GM12878 (cell line): ENCODE data around the gene TMEM59. TPM values are rescaled to one million over a fixed set of nuclear protein-coding genes. Genes with fewer than 3 reads are reported as not detected.

Experiments
- ASH2L ChIP-seq: fragments of 300-600, 200-600 bp; sonication (generic); IDR thresholded peaks from 2 replicates; pipeline ENCODE4 v1.6.1; 2017; ENCODE audit warnings: low read depth, mild to moderate bottlenecking, borderline replicate concordance
- DPF2 ChIP-seq: fragments of 450-650 bp; IDR thresholded peaks from 2 replicates; pipeline ENCODE4 v1.6.1; 2017; ENCODE audit warnings: mild to moderate bottlenecking
- IRF3 ChIP-seq: fragments of 450-650 bp; IDR thresholded peaks from 2 replicates; pipeline ENCODE4 v1.6.1; 2014; ENCODE audit warnings: mild to moderate bottlenecking
- KLF5 ChIP-seq: fragments of 450-650 bp; IDR thresholded peaks from 2 replicates; pipeline ENCODE4 v1.6.1; 2014; ENCODE audit warnings: mild to moderate bottlenecking; ENCODE audit not compliant: partially characterized antibody
- LARP7 ChIP-seq: fragments of 450-650 bp; IDR thresholded peaks from 2 replicates; pipeline ENCODE4 v1.6.1; 2017; ENCODE audit warnings: mild to moderate bottlenecking
- POLR2A ChIP-seq: IDR thresholded peaks from 2 replicates; pipeline ENCODE4 v1.6.1; 2011; ENCODE audit warnings: low read depth, mild to moderate bottlenecking, low read length
- PRDM15 ChIP-seq: fragments of 450-650 bp; formaldehyde crosslinking; IDR thresholded peaks from 2 replicates; pipeline ENCODE4 v1.4.0; 2020; ENCODE audit warnings: mild to moderate bottlenecking, moderate library complexity
- RELB ChIP-seq: fragments of 450-650 bp; IDR thresholded peaks from 2 replicates; pipeline ENCODE4 v1.6.1; 2017; ENCODE audit warnings: low read depth, mild to moderate bottlenecking, moderate library complexity
- REST ChIP-seq: IDR thresholded peaks from 2 replicates; pipeline ENCODE4 v1.6.1; 2012; ENCODE audit warnings: mild to moderate bottlenecking, low read depth, low read length
- RUNX3 ChIP-seq: IDR thresholded peaks from 2 replicates; pipeline ENCODE4 v1.6.1; 2012; ENCODE audit warnings: low read length, inconsistent platforms
- SMC3 ChIP-seq: IDR thresholded peaks from 2 replicates; pipeline ENCODE4 v1.6.1; 2011; ENCODE audit warnings: low read length, improper control_type of control experiment, borderline replicate concordance
- TCF3 ChIP-seq: IDR thresholded peaks from 2 replicates; pipeline ENCODE4 v1.6.1; 2012; ENCODE audit warnings: low read depth, mild to moderate bottlenecking, low read length, borderline replicate concordance; ENCODE audit not compliant: insufficient read depth
- USF2 ChIP-seq: IDR thresholded peaks from 2 replicates; pipeline ENCODE4 v1.6.1; 2011; ENCODE audit warnings: low read depth, low read length, improper control_type of control experiment, borderline replicate concordance
- ZBTB33 ChIP-seq: fragments of 450-650 bp; IDR thresholded peaks from 2 replicates; pipeline ENCODE4 v1.6.1; 2017; ENCODE audit warnings: mild to moderate bottlenecking
- ZNF207 ChIP-seq: fragments of 450-650 bp; IDR thresholded peaks from 2 replicates; pipeline ENCODE4 v1.6.1; 2014; ENCODE audit warnings: antibody characterized with exemption, mild to moderate bottlenecking, borderline replicate concordance
- ZNF24 ChIP-seq: fragments of 450-650 bp; IDR thresholded peaks from 2 replicates; pipeline ENCODE4 v1.6.1; 2017; ENCODE audit warnings: antibody characterized with exemption, mild to moderate bottlenecking
- polyA plus RNA-seq, 11 experiments: library from polyadenylated mRNA; depleted of rRNA in 4 of 11; unstranded in 6 of 11; stranded (reverse) in 5 of 11; fragments of >200 nt; fragmentation: Nextera tagmentation in 4 of 11; fragmentation: Illumina TruSeq in 1 of 11; extraction: Ambion mirVana in 4 of 11; extraction: Trizol in 1 of 11; gene quantifications; 1 replicate in 1 of 11; 2 replicates in 10 of 11; pipeline versions ENCODE4 v1.2.1 to v1.2.3, GENCODE V29; 2011 to 2016; ENCODE audit warnings: inconsistent platforms in 2 of 11, missing spikeins in 2 of 11, low read depth in 1 of 11
- total RNA-seq, 4 experiments: library from RNA; depleted of rRNA in 3 of 4; stranded (reverse); fragments of >200 nt in 3 of 4; fragmentation: Illumina TruSeq in 1 of 4; extraction: Trizol in 1 of 4; gene quantifications; 2 replicates each; pipeline versions ENCODE4 v1.2.1 to v1.2.3, GENCODE V29; 2013 to 2021

The TMEM59 gene
- total and polyA plus RNA-seq, 10 of the 15 experiments (the other 5 are each of a cell fraction or from before 2014, with no cell fraction given) = 69.9 to 273 (median 111) TPM

- no peak; the same call in 1 of the 2 replicates for TF ChIP-seq REST
- TF ChIP-seq PRDM15 (CRISPR knock-in tag) = no peak
- TF ChIP-seq POLR2A = peak; percentile 75
- peak; percentile 86 for TF ChIP-seq KLF5
- 0 out of 2 replicates have a peak, but pooled peaks have one; percentile 7 for TF ChIP-seq TCF3
- peak; percentile 59 for TF ChIP-seq RELB
- no peak for TF ChIP-seq ZBTB33
- TF ChIP-seq ASH2L = no peak
- peak; percentile 24; the same call in 1 of the 2 replicates for TF ChIP-seq USF2
- 0 out of 2 replicates have a peak, but pooled peaks have one; percentile 12 for TF ChIP-seq DPF2
- TF ChIP-seq LARP7 = peak; percentile 42; the same call in 1 of the 2 replicates
- 0 out of 2 replicates have a peak, but pooled peaks have one; percentile 22 for TF ChIP-seq ZNF207
- 0 out of 2 replicates have a peak, but pooled peaks have one; percentile 13 for TF ChIP-seq IRF3
- peak; percentile 76 for TF ChIP-seq RUNX3
- TF ChIP-seq SMC3 = no peak
- TF ChIP-seq ZNF24 = no peak
Observed at GRCh38 chr1:54052934-54053744, at the start of gene TMEM59, which contains the start of gene TCEANC2 (continued).
